GM13977 (cell line): ENCODE measurements around the gene CDH4.

Source experiments
- DNase-seq: peaks from one replicate; pipeline ENCODE4 v3.0.0; 2012; ENCODE audit warnings: low spot score
- CTCF ChIP-seq: IDR thresholded peaks from 2 replicates; pipeline ENCODE4 v1.5.1; 2012; ENCODE audit warnings: mild to moderate bottlenecking, control low read depth; ENCODE audit not compliant: insufficient read depth; ENCODE audit errors: extremely low read depth, missing control alignments
- in situ Hi-C: fragments of 300-500 bp; cut with MboI; formaldehyde crosslinking; loops from one replicate; pipeline ENCODE4 v1.12.0; 2022; ENCODE audit warnings: low sequenced_read_pairs, low pct_unique_long_range_greater_than_20kb, mixed read lengths, inconsistent platforms; ENCODE audit not compliant: unreplicated experiment

CDH4 gene

GRCh38 chr20:61860260-61860987 lies 608.4 kb downstream of the CDH4 start:
- DNase-seq = no peak
- TF ChIP-seq CTCF = no peak
- in situ Hi-C loops = no loop called here

- in situ Hi-C loops = no loop called here
- no peak for DNase-seq
- no peak for TF ChIP-seq CTCF
Measured at GRCh38 chr20:61861054-61861841, 609.2 kb downstream of the CDH4 start.

GRCh38 chr20:61861858-61862257 lies 609.8 kb downstream of the CDH4 start:
- TF ChIP-seq CTCF = no peak
- in situ Hi-C loops = no loop called here
- no peak for DNase-seq

- in situ Hi-C loops = no loop called here
- no peak for TF ChIP-seq CTCF
- DNase-seq = no peak
Measured at GRCh38 chr20:61862881-61863280, 610.8 kb downstream of the CDH4 start.

- DNase-seq = no peak
- TF ChIP-seq CTCF = no peak
- in situ Hi-C loops = no loop called here
Measured at GRCh38 chr20:61864481-61864880, 612.4 kb downstream of the CDH4 start.

GRCh38 chr20:61865353-61865752 lies 613.3 kb downstream of the CDH4 start:
- no peak for TF ChIP-seq CTCF
- no peak for DNase-seq
- in situ Hi-C loops = no loop called here
